HCT116 (cell line): ENCODE measurements around the gene RETREG1. TPM values are rescaled to one million over a fixed set of nuclear protein-coding genes. Genes with fewer than 3 reads are reported as not detected.

Experiments
- ATAC-seq: fragments of 200-7000 bp; cut with Tn5 transposase; 2 replicates; pipeline ENCODE4 v1.9.1; 2020; ENCODE audit warnings: mild to moderate bottlenecking, moderate library complexity
- BruUV-seq: library from RNA; stranded (reverse); fragments of 400-500 nt; replicated peaks from 2 replicates; lab custom pipeline; 2021; lab: Mats Ljungman, UMichigan
- CTCF ChIA-PET: fragments of 300-600 bp; sonication (Branson Sonifier 250); formaldehyde crosslinking; loops from one replicate; lab custom pipeline; 2021; ENCODE audit warnings: antibody characterized with exemption; lab: Charles Lee
- POLR2A ChIA-PET: fragments of 300-600, 350-600 bp; sonication (Branson Sonifier 250); formaldehyde crosslinking; loops from one replicate; lab custom pipeline; 2021; ENCODE audit warnings: antibody characterized with exemption; lab: Charles Lee
- RAD21 ChIA-PET, 2 experiments: fragments of 300-600 bp; sonication (Branson Sonifier 250); formaldehyde crosslinking; loops; one replicate each; lab custom pipeline; 2023; ENCODE audit warnings: low total read pairs in 2 of 2; ENCODE audit not compliant: uncharacterized antibody in 2 of 2, unreplicated experiment in 2 of 2, low non-redundant PET in 1 of 2; lab: Charles Lee
- DNase-seq: peaks from one replicate; pipeline ENCODE4 v3.0.0-alpha.2; 2010; ENCODE audit warnings: low read depth, low spot score
- H2AFZ ChIP-seq: fragments of 200-600 bp; shearing (Covaris generic), sonication (generic); 2 replicates; pipeline ENCODE4 v1.6.1; 2017; ENCODE audit warnings: low read depth, mixed run types, mixed read lengths, antibody characterized with exemption, low read length; ENCODE audit not compliant: poor library complexity, severe bottlenecking
- H3K27ac ChIP-seq: 2 replicates; pipeline ENCODE4 v1.5.1; 2012; ENCODE audit warnings: low read depth, low read length
- H3K27me3 ChIP-seq: fragments of 200-600 bp; sonication (generic); 2 replicates; pipeline ENCODE4 v1.6.1; 2016; ENCODE audit warnings: mixed run types, low read length, mixed read lengths; ENCODE audit not compliant: insufficient read depth
- H3K36me3 ChIP-seq, 2 experiments: fragments of 200-500 bp in 1 of 2; fragments of 200-600 bp in 1 of 2; sonication (Bioruptor generic) in 1 of 2; sonication (generic) in 1 of 2; 2 replicates each; pipeline versions ENCODE4 v1.5.1 to v1.6.1; 2014 to 2016; ENCODE audit warnings: low read length in 2 of 2, inconsistent platforms in 1 of 2, mixed read lengths in 1 of 2, mixed run types in 1 of 2; ENCODE audit not compliant: insufficient read depth in 2 of 2, control insufficient read depth in 1 of 2
- H3K4me1 ChIP-seq, 2 experiments: fragments of 200-600 bp in 1 of 2; sonication (generic) in 1 of 2; 2 replicates each; pipeline versions ENCODE4 v1.5.1 to v1.6.1; 2012 to 2017; ENCODE audit warnings: low read length in 2 of 2, inconsistent platforms in 1 of 2, mild to moderate bottlenecking in 1 of 2, mixed read lengths in 1 of 2, mixed run types in 1 of 2, moderate library complexity in 1 of 2; ENCODE audit not compliant: insufficient read depth in 2 of 2, control insufficient read depth in 1 of 2
- H3K4me2 ChIP-seq: fragments of 200-600 bp; sonication (generic); 2 replicates; pipeline ENCODE4 v1.6.1; 2017; ENCODE audit warnings: mixed run types, low read length, mixed read lengths
- H3K4me3 ChIP-seq, 2 experiments: fragments of 200-600 bp in 1 of 2; sonication (generic) in 1 of 2; replicated peaks in 1 of 2; 2 replicates each; pipeline ENCODE4 v1.5.1; 2011 to 2016; ENCODE audit warnings: low read length in 2 of 2, control low read depth in 1 of 2, low read depth in 1 of 2, mild to moderate bottlenecking in 1 of 2, mixed read lengths in 1 of 2, mixed run types in 1 of 2
- H3K79me2 ChIP-seq: fragments of 200-600 bp; sonication (generic); 2 replicates; pipeline ENCODE4 v1.6.1; 2017; ENCODE audit warnings: mild to moderate bottlenecking, mixed run types, low read length, moderate library complexity, mixed read lengths; ENCODE audit not compliant: insufficient read depth
- H3K9ac ChIP-seq: fragments of 200-600 bp; sonication (generic); 2 replicates; pipeline ENCODE4 v1.6.1; 2016; ENCODE audit warnings: low read length, mixed read lengths
- H3K9me2 ChIP-seq: fragments of 200-600 bp; sonication (generic), shearing (Covaris generic); 2 replicates; pipeline ENCODE4 v1.6.1; 2017; ENCODE audit warnings: mixed run types, mild to moderate bottlenecking, moderate library complexity; ENCODE audit not compliant: insufficient read depth
- H3K9me3 ChIP-seq, 2 experiments: fragments of 200-500 bp in 1 of 2; fragments of 200-600 bp in 1 of 2; sonication (Bioruptor generic) in 1 of 2; sonication (generic) in 1 of 2; 2 replicates each; pipeline ENCODE4 v1.6.1; 2014 to 2017; ENCODE audit warnings: low read length in 2 of 2, mixed read lengths in 2 of 2, inconsistent platforms in 1 of 2, low read depth in 1 of 2, mild to moderate bottlenecking in 1 of 2, mixed run types in 1 of 2, moderate library complexity in 1 of 2; ENCODE audit not compliant: control insufficient read depth in 1 of 2, insufficient read depth in 1 of 2
- H4K20me1 ChIP-seq: fragments of 200-600 bp; sonication (generic), shearing (Covaris generic); 2 replicates; pipeline ENCODE4 v1.6.1; 2017; ENCODE audit warnings: mixed run types, mild to moderate bottlenecking, moderate library complexity; ENCODE audit not compliant: insufficient read depth
- CBX3 ChIP-seq: IDR thresholded peaks from 2 replicates; pipeline ENCODE4 v1.6.1; 2012; ENCODE audit warnings: low read depth
- EGR1 ChIP-seq: IDR thresholded peaks from 2 replicates; pipeline ENCODE4 v1.6.1; 2012; ENCODE audit warnings: low read depth
- ELF1 ChIP-seq: IDR thresholded peaks from 2 replicates; pipeline ENCODE4 v1.6.1; 2012; ENCODE audit warnings: low read depth, borderline replicate concordance
- FOSL1 ChIP-seq: IDR thresholded peaks from 2 replicates; pipeline ENCODE4 v1.6.1; 2012; ENCODE audit warnings: low read depth
- POLR2A ChIP-seq: IDR thresholded peaks from 2 replicates; pipeline ENCODE4 v1.7.0; 2011; ENCODE audit warnings: borderline replicate concordance; ENCODE audit not compliant: insufficient read depth, insufficient read length; ENCODE audit errors: extremely low read depth
- POLR2AphosphoS5 ChIP-seq: IDR thresholded peaks from 2 replicates; pipeline ENCODE4 v1.6.1; 2011; ENCODE audit warnings: mild to moderate bottlenecking, low read depth, low read length, moderate library complexity
- SP1 ChIP-seq: IDR thresholded peaks from 2 replicates; pipeline ENCODE4 v1.6.1; 2012; ENCODE audit warnings: low read depth
- SRF ChIP-seq: IDR thresholded peaks from 2 replicates; pipeline ENCODE4 v1.6.1; 2012; ENCODE audit warnings: low read depth
- YY1 ChIP-seq: IDR thresholded peaks from 2 replicates; pipeline ENCODE4 v1.6.1; 2011; ENCODE audit warnings: low read length, low read depth, moderate library complexity, mild to moderate bottlenecking; ENCODE audit not compliant: insufficient replicate concordance; ENCODE audit errors: extremely low read depth
- ZFX ChIP-seq: fragments of 450-650 bp; IDR thresholded peaks from 2 replicates; pipeline ENCODE4 v1.6.1; 2017
- ZNF274 ChIP-seq: fragments of 200-500 bp; sonication (Bioruptor generic); IDR thresholded peaks from 2 replicates; pipeline ENCODE4 v1.6.1; 2014; ENCODE audit warnings: mild to moderate bottlenecking, low read depth, low read length, inconsistent platforms
- intact Hi-C: fragments of 100-400 bp; cut with micrococcal nuclease; formaldehyde crosslinking; loops from 2 replicates; pipeline ENCODE4 v1.10.0; 2022
- total RNA-seq: library from RNA; stranded (reverse); gene quantifications from one replicate; pipeline ENCODE4 v1.2.1, GENCODE V29; 2021; ENCODE audit not compliant: unreplicated experiment
- TF ChIP-seq, protein P1 (sequence below), 3 experiments: fragments of 200-600 bp in 1 of 3; sonication (generic) in 1 of 3; IDR thresholded peaks in 2 of 3; conservative IDR thresholded peaks in 1 of 3; 2 replicates each; pipeline ENCODE4 v1.5.1; 2012 to 2017; ENCODE audit warnings: low read depth in 2 of 3, low read length in 2 of 3, antibody characterized with exemption in 1 of 3, borderline replicate concordance in 1 of 3, control low read depth in 1 of 3, mild to moderate bottlenecking in 1 of 3, mixed read lengths in 1 of 3, mixed run types in 1 of 3, moderate library complexity in 1 of 3; ENCODE audit not compliant: insufficient read depth in 1 of 3
- TF ChIP-seq, protein P2 (sequence below): IDR thresholded peaks from 2 replicates; pipeline ENCODE4 v1.6.1; 2012; ENCODE audit warnings: low read depth

RETREG1 gene
- total RNA-seq, 1 experiment from 2014 or later = 6.0 TPM

DNA sequence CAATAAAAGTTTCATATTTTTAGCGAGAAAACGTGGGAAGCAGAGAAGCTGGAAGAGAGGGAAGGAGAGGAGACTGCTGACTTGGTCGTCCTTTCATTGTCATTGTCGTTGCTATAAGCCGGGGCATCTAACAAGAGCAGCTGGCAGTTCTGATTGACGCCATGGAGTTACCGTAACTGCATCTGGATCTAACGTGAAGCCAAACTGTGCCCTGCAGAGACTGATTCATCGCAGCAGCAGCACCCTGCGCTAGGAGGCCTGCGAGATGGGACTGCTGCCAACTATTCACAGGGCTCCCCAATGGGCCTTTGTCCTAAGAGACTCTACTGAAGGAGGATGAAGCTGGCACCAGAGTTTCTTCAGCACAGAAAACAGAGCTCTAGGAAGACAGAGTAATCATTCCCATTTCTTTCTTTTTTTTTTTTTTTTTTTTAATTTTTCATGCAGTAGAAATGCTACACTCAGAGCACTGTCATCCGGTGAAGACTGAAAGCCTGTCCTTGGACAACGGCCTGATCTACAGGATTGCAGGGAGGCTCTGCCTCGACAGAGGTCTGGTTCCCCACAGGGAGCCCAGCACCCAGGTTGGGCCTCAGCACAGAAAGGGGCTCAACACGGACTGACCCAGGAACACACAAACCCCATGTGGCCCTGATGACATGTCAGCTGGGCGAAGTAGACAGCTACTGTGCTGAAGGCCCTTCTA lies 47.8 kb downstream of the RETREG1 start:
- Histone ChIP-seq H3K4me1 (no peaks in the 10 kb centered on the region), H3K4me3 (no peak overlapping the region), H3K9me2 (no peaks in the 10 kb centered on the region), H3K36me3 (no peaks in the 10 kb centered on the region), H3K79me2 (no peaks in the 10 kb centered on the region), H3K27me3 (no peaks in the 10 kb centered on the region), H4K20me1 (no peaks in the 10 kb centered on the region), H3K9ac (no peak overlapping the region), H3K27ac (no peak overlapping the region), H2AFZ (no peak overlapping the region), H3K4me2 (no peak overlapping the region), H3K9me3 (no peaks in the 10 kb centered on the region)
- ChIA-PET POLR2A (no interaction called here), CTCF (no interaction called here), RAD21 (no interaction called here)
- intact Hi-C loops = no loop called here
- ATAC-seq = no peak
- no TSS peak for BruUV-seq
- TF ChIP-seq FOSL1 = no peak
- TF ChIP-seq SP1 = no peak
- TF ChIP-seq CBX3 = no peak
- TF ChIP-seq EGR1 = no peak
- TF ChIP-seq POLR2AphosphoS5 = no peak
- no peak for TF ChIP-seq ELF1
- no peak for TF ChIP-seq ZFX
- TF ChIP-seq, protein P1, sequence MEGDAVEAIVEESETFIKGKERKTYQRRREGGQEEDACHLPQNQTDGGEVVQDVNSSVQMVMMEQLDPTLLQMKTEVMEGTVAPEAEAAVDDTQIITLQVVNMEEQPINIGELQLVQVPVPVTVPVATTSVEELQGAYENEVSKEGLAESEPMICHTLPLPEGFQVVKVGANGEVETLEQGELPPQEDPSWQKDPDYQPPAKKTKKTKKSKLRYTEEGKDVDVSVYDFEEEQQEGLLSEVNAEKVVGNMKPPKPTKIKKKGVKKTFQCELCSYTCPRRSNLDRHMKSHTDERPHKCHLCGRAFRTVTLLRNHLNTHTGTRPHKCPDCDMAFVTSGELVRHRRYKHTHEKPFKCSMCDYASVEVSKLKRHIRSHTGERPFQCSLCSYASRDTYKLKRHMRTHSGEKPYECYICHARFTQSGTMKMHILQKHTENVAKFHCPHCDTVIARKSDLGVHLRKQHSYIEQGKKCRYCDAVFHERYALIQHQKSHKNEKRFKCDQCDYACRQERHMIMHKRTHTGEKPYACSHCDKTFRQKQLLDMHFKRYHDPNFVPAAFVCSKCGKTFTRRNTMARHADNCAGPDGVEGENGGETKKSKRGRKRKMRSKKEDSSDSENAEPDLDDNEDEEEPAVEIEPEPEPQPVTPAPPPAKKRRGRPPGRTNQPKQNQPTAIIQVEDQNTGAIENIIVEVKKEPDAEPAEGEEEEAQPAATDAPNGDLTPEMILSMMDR (IDR thresholded peaks at IDR 0.05 in 2 of 3, conservative IDR thresholded peaks at IDR 0.05 in 1 of 3; ENCODE audit: borderline replicate concordance in 1 of 3, insufficient read depth in 1 of 3, low read depth in 2 of 3, low read length in 2 of 3) = no peak
- TF ChIP-seq, protein P2, sequence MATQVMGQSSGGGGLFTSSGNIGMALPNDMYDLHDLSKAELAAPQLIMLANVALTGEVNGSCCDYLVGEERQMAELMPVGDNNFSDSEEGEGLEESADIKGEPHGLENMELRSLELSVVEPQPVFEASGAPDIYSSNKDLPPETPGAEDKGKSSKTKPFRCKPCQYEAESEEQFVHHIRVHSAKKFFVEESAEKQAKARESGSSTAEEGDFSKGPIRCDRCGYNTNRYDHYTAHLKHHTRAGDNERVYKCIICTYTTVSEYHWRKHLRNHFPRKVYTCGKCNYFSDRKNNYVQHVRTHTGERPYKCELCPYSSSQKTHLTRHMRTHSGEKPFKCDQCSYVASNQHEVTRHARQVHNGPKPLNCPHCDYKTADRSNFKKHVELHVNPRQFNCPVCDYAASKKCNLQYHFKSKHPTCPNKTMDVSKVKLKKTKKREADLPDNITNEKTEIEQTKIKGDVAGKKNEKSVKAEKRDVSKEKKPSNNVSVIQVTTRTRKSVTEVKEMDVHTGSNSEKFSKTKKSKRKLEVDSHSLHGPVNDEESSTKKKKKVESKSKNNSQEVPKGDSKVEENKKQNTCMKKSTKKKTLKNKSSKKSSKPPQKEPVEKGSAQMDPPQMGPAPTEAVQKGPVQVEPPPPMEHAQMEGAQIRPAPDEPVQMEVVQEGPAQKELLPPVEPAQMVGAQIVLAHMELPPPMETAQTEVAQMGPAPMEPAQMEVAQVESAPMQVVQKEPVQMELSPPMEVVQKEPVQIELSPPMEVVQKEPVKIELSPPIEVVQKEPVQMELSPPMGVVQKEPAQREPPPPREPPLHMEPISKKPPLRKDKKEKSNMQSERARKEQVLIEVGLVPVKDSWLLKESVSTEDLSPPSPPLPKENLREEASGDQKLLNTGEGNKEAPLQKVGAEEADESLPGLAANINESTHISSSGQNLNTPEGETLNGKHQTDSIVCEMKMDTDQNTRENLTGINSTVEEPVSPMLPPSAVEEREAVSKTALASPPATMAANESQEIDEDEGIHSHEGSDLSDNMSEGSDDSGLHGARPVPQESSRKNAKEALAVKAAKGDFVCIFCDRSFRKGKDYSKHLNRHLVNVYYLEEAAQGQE = no peak
- TF ChIP-seq ZNF274 = no peak
- TF ChIP-seq SRF = no peak
- TF ChIP-seq POLR2A = no peak
- TF ChIP-seq YY1 = no peak
- DNase-seq = no peak
